ENCODE data around the gene DNAH1.

DNAH1 gene

GRCh38 chr3:52437326-52438103, 121.4 kb downstream of the DNAH1 start:
- peak; percentile 22 for DNase-seq

DNA sequence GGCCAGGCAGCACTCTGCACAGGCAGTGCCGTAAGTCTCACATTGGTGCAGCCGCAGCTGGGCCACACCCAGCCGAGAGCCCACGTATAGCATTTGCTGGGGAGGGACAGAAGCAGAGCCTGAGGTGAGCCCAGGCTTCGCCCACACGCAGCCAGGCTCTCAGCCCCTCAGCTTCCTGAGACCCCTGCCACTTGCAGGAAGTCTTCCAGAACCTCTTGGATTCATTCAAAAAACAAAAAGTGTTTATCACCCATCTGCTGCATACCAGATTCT, 121.9 kb downstream of the DNAH1 start:
- no peak for DNase-seq

GRCh38 chr3:52438579-52439425, 122.7 kb downstream of the DNAH1 start:
- no peak for DNase-seq

- DNase-seq = no peak
Measured at GRCh38 chr3:52439426-52440248, 123.5 kb downstream of the DNAH1 start.

DNA sequence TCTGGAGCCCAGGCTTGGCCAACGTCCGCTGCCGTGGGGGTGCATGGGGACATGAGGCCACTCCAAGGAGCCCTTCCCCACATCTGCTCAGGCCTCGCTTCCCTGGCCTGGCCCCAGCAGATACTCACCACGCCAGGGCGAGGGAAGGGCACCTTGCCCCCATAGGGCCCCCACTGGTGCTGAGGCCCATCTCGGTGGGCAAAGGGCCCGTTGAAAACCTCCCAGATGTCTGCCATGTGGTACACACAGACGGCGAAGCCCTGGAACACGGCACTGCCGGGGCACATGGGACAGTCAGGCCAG, 124.1 kb downstream of the DNAH1 start:
- no peak for DNase-seq

- peak; percentile 22 for DNase-seq
Measured at GRCh38 chr3:52440671-52441070, 124.6 kb downstream of the DNAH1 start.

DNA sequence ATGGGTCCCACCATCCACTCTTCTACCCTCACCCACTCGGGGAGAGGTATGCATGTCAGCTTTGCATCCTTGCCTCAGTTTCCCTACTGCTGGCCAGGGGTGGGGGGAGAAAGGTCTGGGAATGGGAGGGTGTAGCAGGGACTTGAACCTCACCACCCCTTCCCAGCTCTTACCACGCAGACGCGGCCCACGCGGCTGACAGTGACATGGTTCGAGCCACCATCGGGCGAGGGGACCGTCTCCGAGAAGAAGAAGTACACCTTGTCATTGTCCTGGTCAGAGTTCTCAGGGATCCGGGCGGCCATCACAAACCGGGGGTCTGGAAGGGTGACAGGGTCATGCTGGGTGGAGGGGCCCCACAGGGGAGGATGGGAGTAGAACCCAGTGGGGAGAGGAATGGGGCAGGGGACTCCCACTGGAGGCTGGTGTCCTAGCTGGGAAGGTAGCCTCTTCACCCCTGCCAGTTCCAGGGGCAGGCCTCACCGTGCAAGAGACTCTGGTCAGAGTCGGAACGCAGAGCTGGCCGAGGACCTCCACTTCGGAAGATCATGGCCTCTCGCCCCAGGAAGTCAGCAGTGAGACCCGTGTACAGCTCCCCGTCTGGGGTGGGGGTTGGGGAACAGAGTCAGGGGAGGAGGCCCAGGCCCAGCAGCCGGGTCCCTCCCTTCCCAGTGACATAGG, 125.1 kb downstream of the DNAH1 start:
- DNase-seq = no peak

DNA sequence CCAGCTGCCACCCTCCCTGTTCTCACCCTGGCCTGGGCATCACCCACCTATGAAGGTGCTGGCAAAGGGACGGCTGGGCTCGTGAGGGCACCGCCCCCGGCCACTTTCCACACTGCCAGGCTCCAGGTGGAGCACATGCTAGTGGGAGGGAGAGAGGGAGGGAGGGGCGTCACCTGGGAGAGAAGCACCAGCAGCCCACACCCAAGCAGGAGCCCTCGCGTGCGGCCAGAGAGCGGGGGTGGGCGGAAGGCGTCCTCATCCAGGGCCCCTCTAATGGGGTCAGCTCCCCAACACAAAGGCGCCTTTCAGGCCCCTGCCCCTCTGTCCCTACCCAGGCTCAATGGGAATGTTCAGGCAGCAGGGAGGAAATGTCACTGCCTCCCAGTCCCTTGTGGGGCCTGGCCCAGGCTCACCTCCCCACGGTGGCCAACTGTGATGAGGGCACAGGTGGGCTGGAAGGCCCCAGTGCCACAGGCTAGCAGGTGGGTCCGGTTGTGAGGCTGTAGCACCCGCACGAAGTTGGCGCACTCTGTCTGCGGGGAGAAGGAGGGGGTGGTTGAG, 125.7 kb downstream of the DNAH1 start:
- DNase-seq = no peak

- DNase-seq = no peak
Measured at GRCh38 chr3:52442409-52443267, 126.5 kb downstream of the DNAH1 start.

GRCh38 chr3:52443268-52443610, 127.1 kb downstream of the DNAH1 start:
- no peak for DNase-seq

DNA sequence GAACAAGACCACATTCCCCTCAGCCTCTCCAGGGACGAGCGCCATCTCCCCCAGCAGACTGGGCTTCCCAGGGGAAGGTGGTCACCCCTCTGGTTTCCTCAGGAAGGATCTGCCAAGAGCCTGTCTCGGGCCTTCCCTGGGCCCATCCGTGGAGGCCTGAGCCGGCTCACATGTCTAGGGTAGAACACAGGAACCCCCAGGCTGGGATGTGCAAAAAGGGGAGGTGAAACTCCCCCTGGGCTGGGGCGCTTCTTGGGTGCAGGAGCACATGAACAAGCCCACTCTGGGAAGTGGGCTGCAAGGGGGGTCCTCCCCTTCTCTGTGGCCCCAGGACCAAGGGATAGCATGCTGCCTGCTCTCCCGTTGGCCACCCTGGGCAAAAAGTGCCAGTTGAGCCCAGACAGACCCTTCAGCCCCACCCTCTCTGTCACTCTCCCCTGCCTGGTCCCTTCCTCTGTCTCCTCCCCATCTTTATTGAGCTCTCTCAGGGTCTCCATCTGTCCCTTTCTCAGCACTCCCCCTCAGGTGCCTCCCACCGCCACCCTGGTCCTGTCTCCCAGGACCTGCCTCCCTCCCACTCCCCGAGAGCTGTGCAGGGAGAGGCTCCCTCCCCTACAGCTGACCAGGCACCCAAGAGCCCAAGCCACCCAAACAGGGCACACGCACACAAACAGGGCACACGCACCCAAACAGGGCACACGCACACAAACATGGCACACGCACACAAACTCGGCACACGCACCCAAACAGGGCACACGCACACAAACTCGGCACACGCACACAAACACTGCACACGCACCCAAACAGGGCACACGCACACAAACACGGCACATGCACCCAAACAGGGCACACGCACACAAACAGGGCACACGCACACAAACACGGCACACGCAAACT, 127.9 kb downstream of the DNAH1 start:
- no peak for DNase-seq

GRCh38 chr3:52444860-52445793, 129.0 kb downstream of the DNAH1 start, which contains the start of gene SEMA3G:
Gene SEMA3G (minus strand): TSS chr3:52445103. CDS start chr3:52445027, 76 bp downstream.
- peak; percentile 88 for DNase-seq

DNA sequence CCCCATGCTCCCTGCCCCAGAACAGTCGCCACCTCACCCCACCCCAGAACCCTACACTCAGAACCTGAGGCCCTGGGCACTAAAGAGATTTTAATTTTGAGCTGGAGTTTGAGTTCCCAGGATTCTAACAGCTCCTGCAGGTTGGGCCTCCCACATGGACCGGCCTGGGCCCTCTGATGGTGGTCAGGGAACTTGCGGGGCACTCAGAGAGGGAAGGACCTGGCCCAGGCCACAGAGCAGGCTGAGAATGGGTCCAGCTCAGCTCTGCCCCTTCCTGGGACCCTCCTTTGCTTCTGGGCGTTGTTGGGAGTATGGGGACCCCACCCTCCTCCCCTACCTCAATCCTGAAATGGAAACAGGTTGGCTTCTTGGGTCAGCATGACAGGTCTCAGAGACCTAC, 129.9 kb downstream of the DNAH1 start:
- DNase-seq = no peak

DNA sequence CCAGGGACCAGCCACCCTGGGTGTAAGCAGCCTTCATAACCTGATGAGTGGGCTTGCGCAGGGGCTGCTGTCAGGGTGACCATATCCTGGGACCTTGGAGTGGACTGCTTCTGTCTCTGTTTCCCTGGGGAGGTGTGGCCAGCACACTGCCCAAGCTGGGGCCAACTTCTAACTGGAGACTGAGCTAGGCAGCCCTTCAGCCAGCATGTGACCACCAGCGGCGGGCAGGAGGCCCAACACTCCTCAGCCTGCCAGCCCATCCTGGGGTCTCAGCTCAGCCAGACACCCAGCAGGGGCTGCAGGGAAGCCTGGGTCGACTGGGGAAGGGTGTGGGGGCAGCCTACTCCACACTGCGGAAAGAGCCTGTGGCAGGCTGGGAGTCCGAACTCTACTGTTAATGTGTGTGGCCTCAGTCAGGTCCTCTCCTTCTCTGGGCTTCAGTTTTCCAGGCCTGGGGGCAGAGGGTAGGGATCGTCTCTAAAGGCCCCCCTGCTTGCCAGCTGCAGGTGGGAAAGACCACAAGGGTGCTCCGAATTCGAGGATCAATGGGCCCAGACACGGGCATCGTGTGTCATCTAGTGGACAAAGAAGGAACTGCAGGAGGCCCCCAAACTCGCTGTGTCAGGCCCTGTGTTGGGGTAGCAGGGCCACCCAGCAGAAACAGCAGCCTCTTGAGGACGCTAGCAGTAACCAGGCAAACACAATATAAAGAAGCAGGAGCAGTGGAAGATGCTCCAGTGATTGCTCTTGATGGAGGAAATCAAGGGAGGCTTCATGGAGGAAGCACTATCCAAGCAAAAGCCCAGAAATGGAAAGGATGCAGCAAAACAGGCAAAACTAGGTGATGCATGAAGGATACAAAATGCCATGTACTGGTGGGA, 130.8 kb downstream of the DNAH1 start:
- DNase-seq = peak; percentile 80

GRCh38 chr3:52447512-52448355, 131.6 kb downstream of the DNAH1 start:
- DNase-seq = no peak
